CD8-positive, alpha-beta memory T cell (primary cell): ENCODE measurements around the gene DAB1. TPM values are rescaled to one million over a fixed set of nuclear protein-coding genes. Genes with fewer than 3 reads are reported as not detected.
"Not testable (repeated sequence)": the region's sequence is repeated elsewhere in the genome, so short reads cannot be mapped to it uniquely, and the experiment has no call there.

Experiments used
- CTCF ChIA-PET: fragments of 350-600 bp; sonication (Branson Sonifier 250); formaldehyde crosslinking; loops from one replicate; lab custom pipeline; 2021; ENCODE audit warnings: antibody characterized with exemption; lab: Charles Lee
- POLR2A ChIA-PET: fragments of 350-600 bp; sonication (Branson Sonifier 250); formaldehyde crosslinking; loops from one replicate; lab custom pipeline; 2021; ENCODE audit warnings: antibody characterized with exemption; lab: Charles Lee
- DNase-seq, 5 donors: peaks; one replicate each; pipeline versions ENCODE4 v3.0.0 to v3.0.0-alpha.2; 2020 to 2022; ENCODE audit warnings: mixed read lengths in 1 of 5
- H3K27ac ChIP-seq: one replicate; pipeline ENCODE4 v1.7.0; 2013; ENCODE audit warnings: low read depth, mild to moderate bottlenecking, low read length, moderate library complexity
- H3K27me3 ChIP-seq: 2 replicates; pipeline ENCODE4 v1.7.0; 2013; ENCODE audit warnings: low read length, mild to moderate bottlenecking; ENCODE audit not compliant: insufficient read depth, poor library complexity, severe bottlenecking
- H3K36me3 ChIP-seq: 2 replicates; pipeline ENCODE4 v1.7.0; 2013; ENCODE audit warnings: mild to moderate bottlenecking, low read length, moderate library complexity; ENCODE audit not compliant: insufficient read depth
- H3K4me1 ChIP-seq: 2 replicates; pipeline ENCODE4 v1.7.0; 2013; ENCODE audit warnings: mild to moderate bottlenecking, low read length, moderate library complexity; ENCODE audit not compliant: insufficient read depth
- H3K4me3 ChIP-seq: 2 replicates; pipeline ENCODE4 v1.7.0; 2013; ENCODE audit warnings: mild to moderate bottlenecking, low read length
- H3K9me3 ChIP-seq: 2 replicates; pipeline ENCODE4 v1.7.0; 2013; ENCODE audit warnings: mild to moderate bottlenecking, low read length
- H3K27ac Mint-ChIP-seq, 8 donors: one replicate each; pipeline ENCODE4 v1.8.0; 2020 to 2021; ENCODE audit warnings: mixed read lengths in 8 of 8, mild to moderate bottlenecking in 6 of 8, inconsistent platforms in 3 of 8, moderate library complexity in 3 of 8
- H3K27me3 Mint-ChIP-seq, 2 donors: one replicate each; pipeline ENCODE4 v1.8.0; 2020 to 2021; ENCODE audit warnings: mixed read lengths in 2 of 2, mild to moderate bottlenecking in 1 of 2, moderate library complexity in 1 of 2
- H3K36me3 Mint-ChIP-seq, 3 donors: one replicate each; pipeline ENCODE4 v1.8.0; 2020 to 2021; ENCODE audit warnings: mixed read lengths in 3 of 3, inconsistent platforms in 1 of 3, mild to moderate bottlenecking in 1 of 3
- H3K4me1 Mint-ChIP-seq, 3 donors: one replicate each; pipeline ENCODE4 v1.8.0; 2020 to 2021; ENCODE audit warnings: mixed read lengths in 3 of 3, inconsistent platforms in 1 of 3, mild to moderate bottlenecking in 1 of 3
- H3K4me3 Mint-ChIP-seq, 7 donors: one replicate each; pipeline ENCODE4 v1.8.0; 2020 to 2021; ENCODE audit warnings: mixed read lengths in 7 of 7, mild to moderate bottlenecking in 6 of 7, moderate library complexity in 4 of 7, inconsistent platforms in 2 of 7
- H3K9me3 Mint-ChIP-seq, 5 donors: one replicate each; pipeline ENCODE4 v1.8.0; 2020 to 2022; ENCODE audit warnings: mixed read lengths in 5 of 5, mild to moderate bottlenecking in 3 of 5, moderate library complexity in 2 of 5, inconsistent platforms in 1 of 5
- polyA plus RNA-seq: library from polyadenylated mRNA; unstranded; fragments of 300-500 nt; fragmentation: Illumina TruSeq; gene quantifications from one replicate; pipeline ENCODE4 v1.2.3, GENCODE V29; 2021
- total RNA-seq, 2 experiments: library from RNA; stranded (reverse); gene quantifications; one replicate each; pipeline ENCODE4 v1.2.3, GENCODE V29; 2021

Gene DAB1
- total and polyA plus RNA-seq, 3 experiments from 2014 or later, result 0.09 to 1.7 TPM; not detected in 1

DNA sequence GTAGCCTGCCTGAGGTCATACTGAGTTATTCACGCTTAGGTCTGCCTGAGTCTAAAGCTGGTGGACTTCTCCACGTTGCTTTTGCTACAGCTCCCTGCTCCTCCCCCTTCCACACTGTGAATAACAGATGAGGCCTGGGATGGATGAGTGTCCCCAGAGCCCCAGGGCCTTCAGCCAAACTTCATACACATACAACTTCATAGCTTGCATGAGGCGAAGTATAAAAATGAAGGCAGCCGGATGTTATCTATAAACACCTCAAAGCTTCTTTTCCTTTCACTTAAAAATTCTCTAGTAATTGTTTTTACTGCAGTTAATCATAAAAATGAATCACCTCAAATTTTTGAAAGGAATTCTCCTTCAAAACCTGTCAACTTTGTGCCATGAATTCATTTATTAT, 70.2 kb downstream of the DAB1 start:
- POLR2A ChIA-PET, result no interaction called here
- Histone ChIP-seq H3K36me3 (no peaks in the 10 kb centered on the region), H3K4me1 (no peaks in the 10 kb centered on the region), H3K27ac (no peak overlapping the region), H3K4me3 (no peak overlapping the region), H3K9me3 (no peaks in the 10 kb centered on the region), H3K27me3 (no peaks in the 10 kb centered on the region)
- Mint-ChIP-seq H3K9me3 (peaks cover 0 to 10% (median 8%) of the 10 kb centered on the region in 5 donors), H3K4me1 (peaks cover 0 to 12% (median 11%) of the 10 kb centered on the region in 3 donors), H3K27me3 (peaks cover 2 to 4% of the 10 kb centered on the region in 2 donors), H3K36me3 (no peaks in the 10 kb centered on the region), H3K4me3 (no peak overlapping the region), H3K27ac (no peak overlapping the region)
- no peak for DNase-seq
- CTCF ChIA-PET, result no interaction called here

GRCh38 chr1:57350610-57351009, 73.2 kb downstream of the DAB1 start:
- no peaks in the 10 kb centered on the region for H3K36me3 Mint-ChIP-seq
- CTCF ChIA-PET, result no interaction called here
- Histone ChIP-seq H3K4me1 (no peaks in the 10 kb centered on the region), H3K27ac (no peak overlapping the region), H3K36me3 (no peaks in the 10 kb centered on the region), H3K4me3 (no peak overlapping the region), H3K27me3 (no peaks in the 10 kb centered on the region), H3K9me3 (no peaks in the 10 kb centered on the region)
- peaks cover 0 to 7% (median 0%) of the 10 kb centered on the region in 5 donors for H3K9me3 Mint-ChIP-seq
- DNase-seq, result no peak
- H3K4me1 Mint-ChIP-seq, result peaks cover 0 to 6% (median 0%) of the 10 kb centered on the region in 3 donors
- no peak overlapping the region for H3K4me3 Mint-ChIP-seq
- POLR2A ChIA-PET, result no interaction called here
- no peak overlapping the region for H3K27ac Mint-ChIP-seq
- H3K27me3 Mint-ChIP-seq, result peaks cover 0 to 4% of the 10 kb centered on the region in 2 donors

GRCh38 chr1:57348921-57349320, 74.9 kb downstream of the DAB1 start:
- Mint-ChIP-seq H3K9me3 (peaks cover 0 to 3% (median 0%) of the 10 kb centered on the region in 5 donors), H3K36me3 (no peaks in the 10 kb centered on the region), H3K4me3 (no peak overlapping the region), H3K27ac (no peak overlapping the region), H3K27me3 (peaks cover 0 to 2% of the 10 kb centered on the region in 2 donors), H3K4me1 (no peaks in the 10 kb centered on the region)
- Histone ChIP-seq H3K4me1 (no peaks in the 10 kb centered on the region), H3K27ac (no peak overlapping the region), H3K4me3 (no peak overlapping the region), H3K36me3 (no peaks in the 10 kb centered on the region), H3K9me3 (no peaks in the 10 kb centered on the region), H3K27me3 (no peaks in the 10 kb centered on the region)
- CTCF ChIA-PET, result no interaction called here
- POLR2A ChIA-PET, result no interaction called here
- no peak for DNase-seq

DNA sequence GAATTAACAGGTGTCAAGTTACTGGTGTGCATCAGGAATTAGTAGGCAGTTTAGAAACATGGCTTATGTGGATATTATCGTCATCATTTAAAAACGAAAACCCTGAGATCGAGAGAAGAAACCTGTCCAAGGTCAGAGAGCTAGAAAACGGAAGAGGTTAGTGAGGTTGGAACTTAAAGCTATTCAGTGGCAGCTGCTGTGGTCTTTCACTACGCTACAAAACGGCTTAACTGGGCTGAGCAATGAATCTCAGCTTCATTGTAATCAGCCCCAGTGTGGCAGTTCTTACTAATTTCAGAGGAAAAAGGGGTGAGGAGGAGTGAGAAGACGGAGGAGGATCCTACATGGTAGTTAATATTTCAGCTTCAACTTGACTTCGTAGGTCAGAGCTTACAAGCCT, 77.9 kb downstream of the DAB1 start:
- no peaks in the 10 kb centered on the region for H3K4me1 Mint-ChIP-seq
- ChIA-PET POLR2A (no interaction called here), CTCF (no interaction called here)
- no peaks in the 10 kb centered on the region for H3K4me1 ChIP-seq
- H3K36me3 ChIP-seq, result no peaks in the 10 kb centered on the region
- H3K9me3 Mint-ChIP-seq, result peaks cover 0 to 3% (median 0%) of the 10 kb centered on the region in 5 donors
- H3K27ac ChIP-seq, result no peak overlapping the region
- no peak for DNase-seq
- peak overlapping the region in 1 of 7 donors; percentile 48 for H3K4me3 Mint-ChIP-seq
- H3K9me3 ChIP-seq, result no peaks in the 10 kb centered on the region
- no peaks in the 10 kb centered on the region for H3K36me3 Mint-ChIP-seq
- H3K27me3 ChIP-seq, result no peaks in the 10 kb centered on the region
- H3K4me3 ChIP-seq, result no peak overlapping the region
- H3K27ac Mint-ChIP-seq, result no peak overlapping the region
- H3K27me3 Mint-ChIP-seq, result peaks cover 0 to 4% of the 10 kb centered on the region in 2 donors

DNA sequence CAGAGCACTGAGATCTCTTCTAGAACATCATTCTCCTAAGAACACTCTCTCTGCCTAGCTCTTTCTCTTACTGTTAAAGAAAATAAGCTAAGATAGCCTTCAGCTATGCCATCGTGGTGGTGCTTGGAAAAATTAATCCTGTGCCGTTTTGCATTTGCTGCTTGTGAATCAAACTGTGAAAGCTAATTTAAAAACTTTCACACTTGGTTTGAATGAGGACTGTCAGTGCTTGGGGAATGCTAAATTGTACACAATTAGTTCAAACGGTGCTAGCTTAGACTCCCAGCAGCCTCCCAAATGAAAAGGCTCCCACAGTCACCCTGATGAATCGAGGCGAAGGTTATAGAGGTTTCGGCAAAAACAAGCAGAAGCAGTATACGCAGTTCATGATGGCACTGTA, 79.6 kb downstream of the DAB1 start:
- no peak overlapping the region for H3K4me3 Mint-ChIP-seq
- no peak for DNase-seq
- H3K27ac Mint-ChIP-seq, result no peak overlapping the region
- H3K4me3 ChIP-seq, result no peak overlapping the region
- H3K36me3 ChIP-seq, result no peaks in the 10 kb centered on the region
- H3K27me3 ChIP-seq, result no peaks in the 10 kb centered on the region
- POLR2A ChIA-PET, result no interaction called here
- H3K27me3 Mint-ChIP-seq, result peaks cover 0 to 4% of the 10 kb centered on the region in 2 donors
- H3K9me3 ChIP-seq, result no peaks in the 10 kb centered on the region
- CTCF ChIA-PET, result no interaction called here
- H3K27ac ChIP-seq, result no peak overlapping the region
- H3K36me3 Mint-ChIP-seq, result no peaks in the 10 kb centered on the region
- peaks cover 0 to 3% (median 0%) of the 10 kb centered on the region in 5 donors for H3K9me3 Mint-ChIP-seq
- no peaks in the 10 kb centered on the region for H3K4me1 ChIP-seq
- no peaks in the 10 kb centered on the region for H3K4me1 Mint-ChIP-seq

DNA sequence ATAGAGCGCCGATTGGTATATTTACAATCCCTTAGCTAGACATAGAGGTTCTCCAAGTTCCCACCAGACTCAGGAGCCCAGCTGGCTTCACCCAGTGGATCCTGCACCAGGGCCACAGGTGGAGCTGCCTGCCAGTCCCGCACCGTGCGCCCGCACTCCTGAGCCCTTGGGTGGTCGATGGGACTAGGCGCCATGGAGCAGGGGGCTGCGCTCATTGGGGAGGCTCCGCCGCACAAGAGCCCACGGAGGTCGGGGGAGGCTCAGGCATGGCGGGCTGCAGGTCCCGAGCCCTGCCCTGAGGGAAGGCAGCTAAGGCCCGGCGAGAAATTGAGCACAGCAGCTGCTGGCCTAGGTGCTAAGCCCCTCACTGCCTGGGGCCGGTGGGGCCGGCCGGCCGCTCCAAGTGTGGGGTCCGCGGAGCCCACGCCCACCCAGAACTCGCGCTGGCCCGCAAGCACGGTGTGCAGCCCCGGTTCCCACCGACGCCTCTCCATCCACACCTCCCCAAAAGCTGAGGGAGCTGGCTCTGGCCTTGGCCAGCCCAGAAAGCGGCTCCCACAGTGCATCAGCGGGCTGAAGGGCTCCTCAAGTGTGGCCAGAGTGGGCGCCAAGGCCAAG, 80.5 kb downstream of the DAB1 start:
- H3K9me3 ChIP-seq, H3K27ac Mint-ChIP-seq, H3K4me1 Mint-ChIP-seq, H3K27me3 Mint-ChIP-seq, CTCF ChIA-PET, POLR2A ChIA-PET, H3K36me3 Mint-ChIP-seq, H3K4me3 Mint-ChIP-seq, H3K9me3 Mint-ChIP-seq, DNase-seq, H3K4me1 ChIP-seq, H3K27ac ChIP-seq, H3K36me3 ChIP-seq, H3K4me3 ChIP-seq, H3K27me3 ChIP-seq: not testable (repeated sequence)

DNA sequence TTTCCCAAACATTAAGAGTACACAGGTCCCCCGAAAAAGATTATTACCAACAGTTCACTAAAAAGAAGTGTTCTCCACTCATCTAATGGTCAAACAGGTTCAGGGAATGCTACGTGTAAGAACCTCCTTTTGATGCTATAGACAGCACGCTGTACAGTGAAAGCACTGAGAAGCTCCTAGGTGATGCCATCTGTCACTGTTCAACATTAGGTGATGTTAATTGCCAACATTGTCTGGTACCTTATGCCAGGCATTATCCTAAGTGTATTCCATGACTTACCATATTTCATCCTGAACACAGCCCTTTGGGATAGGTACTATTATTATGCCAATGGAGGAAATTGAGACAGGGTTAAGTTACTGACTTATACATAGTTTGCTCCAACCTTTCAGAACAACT, 82.1 kb downstream of the DAB1 start:
- H3K4me3 ChIP-seq, result no peak overlapping the region
- no peak overlapping the region for H3K27ac Mint-ChIP-seq
- POLR2A ChIA-PET, result no interaction called here
- no peaks in the 10 kb centered on the region for H3K36me3 Mint-ChIP-seq
- no peaks in the 10 kb centered on the region for H3K4me1 ChIP-seq
- no peaks in the 10 kb centered on the region for H3K27me3 ChIP-seq
- no peaks in the 10 kb centered on the region for H3K9me3 ChIP-seq
- DNase-seq, result no peak
- H3K36me3 ChIP-seq, result no peaks in the 10 kb centered on the region
- H3K4me3 Mint-ChIP-seq, result no peak overlapping the region
- H3K27ac ChIP-seq, result no peak overlapping the region
- peaks cover 0 to under 1% (median 0%) of the 10 kb centered on the region in 5 donors for H3K9me3 Mint-ChIP-seq
- peaks cover 2 to 4% of the 10 kb centered on the region in 2 donors for H3K27me3 Mint-ChIP-seq
- CTCF ChIA-PET, result interaction anchor here (1.3 kb wide), 1 partner anchor 10 kb away, joined by 3 read pairs; no protein-coding TSS in a partner anchor
- H3K4me1 Mint-ChIP-seq, result no peaks in the 10 kb centered on the region

- H3K27me3 ChIP-seq, result no peaks in the 10 kb centered on the region
- Mint-ChIP-seq H3K4me1 (no peaks in the 10 kb centered on the region), H3K27me3 (peaks cover 2 to 6% of the 10 kb centered on the region in 2 donors), H3K4me3 (no peak overlapping the region), H3K27ac (no peak overlapping the region), H3K36me3 (no peaks in the 10 kb centered on the region), H3K9me3 (no peaks in the 10 kb centered on the region)
- no peaks in the 10 kb centered on the region for H3K36me3 ChIP-seq
- ChIA-PET POLR2A (no interaction called here), CTCF (interaction anchor here (1.0 to 1.3 kb wide), 2 partner anchors 9 to 11 kb away, joined by 3 read pairs; no protein-coding TSS in a partner anchor)
- H3K4me1 ChIP-seq, result no peaks in the 10 kb centered on the region
- no peak for DNase-seq
- no peak overlapping the region for H3K27ac ChIP-seq
- no peak overlapping the region for H3K4me3 ChIP-seq
- H3K9me3 ChIP-seq, result no peaks in the 10 kb centered on the region
These were observed 83.4 kb downstream of the DAB1 start for GRCh38 chr1:57340334-57341070.
